DLD1 (cell line): ENCODE measurements around the gene MOB2.
"Not testable (repeated sequence)": the region's sequence is repeated elsewhere in the genome, so short reads cannot be mapped to it uniquely, and the experiment has no call there.

Experiments
- in situ Hi-C: cut with HindIII; loops from 2 replicates; pipeline ENCODE4 v1.10.0; 2017; ENCODE audit warnings: low sequenced_read_pairs

Gene MOB2

GRCh38 chr11:1519028-1520010, 32.7 kb upstream of the MOB2 start:
- in situ Hi-C loops: no loop called here

- in situ Hi-C loops: no loop called here
Measured at GRCh38 chr11:1518301-1518700, 31.7 kb upstream of the MOB2 start.

DNA sequence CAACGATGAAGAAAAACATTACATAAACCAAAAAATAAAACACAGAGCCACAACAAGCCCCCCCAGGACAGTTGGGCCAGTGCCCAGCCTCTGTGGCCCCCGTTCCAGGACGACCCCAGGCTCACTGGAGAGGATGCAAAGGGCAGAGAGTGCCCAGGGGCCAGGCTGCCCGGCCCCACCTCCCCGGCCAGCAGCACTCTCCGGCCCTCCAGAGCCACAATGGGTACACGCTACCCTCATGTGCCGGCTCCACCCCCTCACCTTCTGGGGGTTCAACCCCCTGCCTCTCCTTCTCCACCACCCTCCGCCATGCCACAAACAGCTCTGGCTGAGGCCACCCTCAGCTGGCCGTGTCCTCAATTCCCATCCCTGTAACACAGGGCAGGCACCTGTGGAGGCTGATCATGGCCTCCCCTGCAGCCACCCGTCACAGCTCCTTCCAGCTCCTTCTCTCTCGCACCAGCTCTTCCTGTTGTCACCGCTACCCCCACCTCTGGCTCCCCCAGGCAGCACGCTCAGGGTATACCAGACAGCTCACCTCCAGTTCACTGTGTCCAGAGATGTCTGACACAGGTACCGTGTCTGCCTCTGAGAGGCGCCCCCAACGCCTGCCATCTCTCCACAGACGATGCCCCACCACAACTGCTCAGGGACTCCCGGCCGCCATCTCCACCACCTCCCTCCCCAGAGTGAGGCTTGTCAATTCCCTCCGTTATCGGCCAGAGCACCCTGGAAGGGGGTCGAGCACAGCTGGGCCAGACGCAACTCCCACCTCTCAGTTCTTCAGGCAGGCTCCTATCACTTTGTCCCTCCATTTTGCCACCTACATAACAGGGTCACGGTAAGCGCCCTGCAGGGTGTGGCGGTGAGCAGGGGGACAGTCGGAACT, 30.8 kb upstream of the MOB2 start:
- in situ Hi-C loops: no loop called here

GRCh38 chr11:1516273-1517067, 29.9 kb upstream of the MOB2 start:
- in situ Hi-C loops: no loop called here

DNA sequence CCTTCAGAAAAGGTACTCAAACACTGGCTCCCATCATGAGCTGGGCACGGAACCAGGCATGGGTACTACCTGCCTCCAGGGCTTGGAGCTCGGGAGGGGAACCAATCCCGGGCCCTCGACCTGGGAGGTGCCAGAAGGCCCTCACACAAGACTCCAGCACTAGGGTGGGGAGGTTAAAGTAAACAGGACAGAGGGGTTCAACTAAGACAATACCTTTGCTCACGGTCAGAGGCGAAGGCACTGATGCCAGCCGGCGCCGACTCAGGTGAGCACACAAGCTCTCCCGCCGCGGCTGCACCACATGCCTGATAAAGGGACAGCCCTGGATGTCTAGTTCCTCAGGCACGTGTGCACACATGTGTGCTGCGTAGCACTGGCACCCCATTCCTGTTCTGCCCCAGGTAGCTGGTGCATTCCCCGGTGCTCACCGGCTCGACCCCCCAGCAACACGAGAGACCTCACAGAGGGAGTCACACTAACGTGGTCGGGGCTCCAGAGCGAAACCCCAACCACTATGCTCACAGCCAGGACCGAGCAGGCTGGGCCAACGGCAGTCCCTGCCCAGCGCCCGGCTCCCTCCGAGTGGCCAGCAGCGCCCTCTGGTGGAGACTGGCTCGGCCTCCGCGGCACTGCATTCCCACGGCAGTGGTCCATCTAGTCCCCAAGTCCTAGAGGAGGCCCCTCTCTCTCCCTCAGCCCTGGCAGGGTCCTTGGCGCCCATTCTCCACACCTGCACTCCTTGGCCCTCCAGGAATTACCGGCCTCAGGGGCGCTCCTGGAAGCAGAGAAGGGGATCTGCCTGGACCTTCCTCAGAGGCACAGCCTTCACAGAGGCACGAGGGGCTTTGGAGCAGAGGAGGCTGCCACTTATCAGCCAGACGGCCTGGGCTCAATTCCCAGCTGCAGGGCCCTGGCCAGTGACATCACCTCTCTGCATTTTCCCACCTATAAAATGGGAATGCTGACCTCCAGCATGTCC, 28.8 kb upstream of the MOB2 start:
- in situ Hi-C loops: no loop called here

- in situ Hi-C loops: no loop called here
Measured at GRCh38 chr11:1514336-1515061, 27.9 kb upstream of the MOB2 start.

GRCh38 chr11:1513326-1514296, 27.0 kb upstream of the MOB2 start:
- in situ Hi-C loops: no loop called here

GRCh38 chr11:1512531-1513258, 26.1 kb upstream of the MOB2 start:
- in situ Hi-C loops: not testable (repeated sequence)

GRCh38 chr11:1511937-1512496, 25.4 kb upstream of the MOB2 start:
- in situ Hi-C loops: no loop called here

- in situ Hi-C loops: no loop called here
Measured at GRCh38 chr11:1510928-1511327, 24.3 kb upstream of the MOB2 start.

GRCh38 chr11:1510351-1510750, 23.8 kb upstream of the MOB2 start:
- in situ Hi-C loops: not testable (repeated sequence)

- in situ Hi-C loops: no loop called here
Measured at GRCh38 chr11:1509626-1510255, 23.2 kb upstream of the MOB2 start.

DNA sequence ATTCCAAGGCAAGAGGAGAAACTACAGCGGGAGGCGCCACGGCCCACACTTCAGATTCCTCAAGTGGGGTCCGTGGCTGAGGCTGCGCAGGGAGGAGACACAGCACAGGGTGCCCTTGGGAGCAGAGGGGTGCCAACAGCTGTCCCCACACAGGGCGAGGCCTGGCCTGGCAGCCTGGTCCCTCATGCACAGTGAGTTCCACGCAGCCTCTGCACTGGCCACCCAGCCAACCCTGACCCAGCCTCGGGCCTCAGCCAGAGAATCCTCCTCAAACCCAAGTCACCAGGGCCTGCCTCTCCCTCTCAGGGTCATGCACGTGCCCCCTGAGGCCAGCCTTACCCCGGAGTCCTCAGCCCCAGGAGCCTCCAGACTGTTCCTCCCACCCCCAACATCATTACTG, 22.4 kb upstream of the MOB2 start:
- in situ Hi-C loops: no loop called here

DNA sequence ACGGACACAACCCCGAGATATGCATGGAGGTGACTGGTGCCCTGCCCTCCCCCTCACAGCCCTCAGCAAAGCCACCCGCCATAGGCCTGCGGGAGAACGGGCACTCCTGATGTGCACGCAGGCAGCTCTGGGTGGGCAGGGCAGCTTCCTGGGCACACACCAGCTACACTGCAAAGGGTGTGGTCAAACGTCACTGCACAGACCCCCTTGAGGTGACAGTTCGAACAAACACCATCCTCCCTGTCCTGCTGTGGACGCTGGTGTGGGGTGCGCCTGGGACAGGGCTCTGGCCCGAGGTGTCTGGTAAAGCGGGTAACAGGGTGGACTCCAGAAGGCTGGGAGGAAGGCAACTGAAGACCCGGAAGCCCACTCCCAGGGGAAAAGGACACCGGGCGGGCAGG, 21.9 kb upstream of the MOB2 start:
- in situ Hi-C loops: no loop called here

GRCh38 chr11:1507381-1508140, 21.0 kb upstream of the MOB2 start:
- in situ Hi-C loops: no loop called here

GRCh38 chr11:1506981-1507380, 20.4 kb upstream of the MOB2 start:
- in situ Hi-C loops: no loop called here
